Measurements from ENCODE around the gene SGCD.

The SGCD gene

GRCh38 chr5:156391139-156391538, 64.2 kb downstream of the SGCD start:
- Histone ChIP-seq H2BK5ac (ENCODE audit: low read length) (no peak overlapping the region), H2BK12ac (ENCODE audit: low read length) (no peak overlapping the region), H3K79me1 (ENCODE audit: low read depth, low read length) (no peaks in the 10 kb centered on the region), H2BK15ac (ENCODE audit: low read length) (no peak overlapping the region), H2AFZ (ENCODE audit: low read length) (no peak overlapping the region), H2AK5ac (ENCODE audit: low read depth, low read length) (no peak overlapping the region), H3K36me3 (replicated peaks in 1 of 2; ENCODE audit: control insufficient read depth in 2 of 2, insufficient read depth in 2 of 2, low read length in 2 of 2) (no peaks in the 10 kb centered on the region), H3K27ac (replicated peaks; ENCODE audit: low read length) (no peak overlapping the region), H3K4ac (ENCODE audit: low read length) (no peak overlapping the region), H3K4me1 (ENCODE audit: control insufficient read depth in 2 of 2, insufficient read depth in 1 of 2, low read depth in 1 of 2, low read length in 2 of 2) (peaks cover 0 to 6% of the 10 kb centered on the region in 2 donors), H3K14ac (ENCODE audit: low read length) (no peak overlapping the region), H4K8ac (ENCODE audit: low read depth, low read length) (no peak overlapping the region), H3K23ac (ENCODE audit: low read depth, low read length, poor library complexity) (no peak overlapping the region), H2BK120ac (ENCODE audit: low read depth, low read length) (no peak overlapping the region), H3K18ac (ENCODE audit: low read length) (no peak overlapping the region), H3K9ac (ENCODE audit: low read depth, low read length, poor library complexity) (no peak overlapping the region), H3K4me2 (ENCODE audit: insufficient read depth, low read length, poor library complexity, severe bottlenecking) (no peak overlapping the region), H3K27me3 (ENCODE audit: control insufficient read depth in 3 of 3, insufficient read depth in 3 of 3, low read depth in 1 of 3, low read length in 3 of 3) (no peaks in the 10 kb centered on the region), H3K9me3 (replicated peaks in 1 of 2; ENCODE audit: control insufficient read depth in 2 of 2, insufficient read depth in 1 of 2, low read depth in 1 of 2, low read length in 2 of 2) (no peaks in the 10 kb centered on the region), H3K4me3 (ENCODE audit: low read length in 2 of 2) (no peak overlapping the region), H4K91ac (ENCODE audit: low read depth, low read length, poor library complexity) (no peak overlapping the region)
- no CpG with 5 or more reads among the region's 7 CpGs for WGBS, 2 donors (ENCODE audit: extremely low coverage in 2 of 2, insufficient read length in 2 of 2, insufficient replicate concordance in 1 of 2)
- DNase-seq (ENCODE audit: low spot score): no peak

- H3K4me3 ChIP-seq (ENCODE audit: low read length in 2 of 2): no peak overlapping the region
- no peak overlapping the region for H2BK15ac ChIP-seq (ENCODE audit: low read length)
- no peak overlapping the region for H3K27ac ChIP-seq (replicated peaks; ENCODE audit: low read length)
- H2BK5ac ChIP-seq (ENCODE audit: low read length): no peak overlapping the region
- no peak for DNase-seq (ENCODE audit: low spot score)
- no peak overlapping the region for H2BK120ac ChIP-seq (ENCODE audit: low read depth, low read length)
- H2AFZ ChIP-seq (ENCODE audit: low read length): no peak overlapping the region
- no peak overlapping the region for H3K9ac ChIP-seq (ENCODE audit: low read depth, low read length, poor library complexity)
- H3K27me3 ChIP-seq (ENCODE audit: control insufficient read depth in 3 of 3, insufficient read depth in 3 of 3, low read depth in 1 of 3, low read length in 3 of 3): no peaks in the 10 kb centered on the region
- H3K4me1 ChIP-seq (ENCODE audit: control insufficient read depth in 2 of 2, insufficient read depth in 1 of 2, low read depth in 1 of 2, low read length in 2 of 2): peaks cover 0 to 6% of the 10 kb centered on the region in 2 donors
- no peaks in the 10 kb centered on the region for H3K9me3 ChIP-seq (replicated peaks in 1 of 2; ENCODE audit: control insufficient read depth in 2 of 2, insufficient read depth in 1 of 2, low read depth in 1 of 2, low read length in 2 of 2)
- H3K23ac ChIP-seq (ENCODE audit: low read depth, low read length, poor library complexity): no peak overlapping the region
- no peak overlapping the region for H4K8ac ChIP-seq (ENCODE audit: low read depth, low read length)
- no peak overlapping the region for H4K91ac ChIP-seq (ENCODE audit: low read depth, low read length, poor library complexity)
- H3K4ac ChIP-seq (ENCODE audit: low read length): no peak overlapping the region
- no peak overlapping the region for H3K18ac ChIP-seq (ENCODE audit: low read length)
- H2BK12ac ChIP-seq (ENCODE audit: low read length): no peak overlapping the region
- no peaks in the 10 kb centered on the region for H3K36me3 ChIP-seq (replicated peaks in 1 of 2; ENCODE audit: control insufficient read depth in 2 of 2, insufficient read depth in 2 of 2, low read length in 2 of 2)
- no peak overlapping the region for H3K14ac ChIP-seq (ENCODE audit: low read length)
- no peaks in the 10 kb centered on the region for H3K79me1 ChIP-seq (ENCODE audit: low read depth, low read length)
- WGBS, 2 donors (ENCODE audit: extremely low coverage in 2 of 2, insufficient read length in 2 of 2, insufficient replicate concordance in 1 of 2): no CpG with 5 or more reads among the region's 1 CpG
- H2AK5ac ChIP-seq (ENCODE audit: low read depth, low read length): no peak overlapping the region
- H3K4me2 ChIP-seq (ENCODE audit: insufficient read depth, low read length, poor library complexity, severe bottlenecking): no peak overlapping the region
These were observed 67.0 kb downstream of the SGCD start for GRCh38 chr5:156393980-156394379.

GRCh38 chr5:156394642-156395305, 67.8 kb downstream of the SGCD start:
- Histone ChIP-seq H3K4me3 (ENCODE audit: low read length in 2 of 2) (no peak overlapping the region), H3K4me1 (ENCODE audit: control insufficient read depth in 2 of 2, insufficient read depth in 1 of 2, low read depth in 1 of 2, low read length in 2 of 2) (peaks cover 0 to 5% of the 10 kb centered on the region in 2 donors), H3K9me3 (replicated peaks in 1 of 2; ENCODE audit: control insufficient read depth in 2 of 2, insufficient read depth in 1 of 2, low read depth in 1 of 2, low read length in 2 of 2) (no peaks in the 10 kb centered on the region), H3K14ac (ENCODE audit: low read length) (no peak overlapping the region), H3K79me1 (ENCODE audit: low read depth, low read length) (no peaks in the 10 kb centered on the region), H2AFZ (ENCODE audit: low read length) (no peak overlapping the region), H3K9ac (ENCODE audit: low read depth, low read length, poor library complexity) (no peak overlapping the region), H4K8ac (ENCODE audit: low read depth, low read length) (no peak overlapping the region), H3K36me3 (replicated peaks in 1 of 2; ENCODE audit: control insufficient read depth in 2 of 2, insufficient read depth in 2 of 2, low read length in 2 of 2) (no peaks in the 10 kb centered on the region), H2BK120ac (ENCODE audit: low read depth, low read length) (no peak overlapping the region), H3K27ac (replicated peaks; ENCODE audit: low read length) (no peak overlapping the region), H3K23ac (ENCODE audit: low read depth, low read length, poor library complexity) (no peak overlapping the region), H3K4ac (ENCODE audit: low read length) (no peak overlapping the region), H2BK5ac (ENCODE audit: low read length) (no peak overlapping the region), H2BK15ac (ENCODE audit: low read length) (no peak overlapping the region), H4K91ac (ENCODE audit: low read depth, low read length, poor library complexity) (no peak overlapping the region), H3K18ac (ENCODE audit: low read length) (no peak overlapping the region), H3K4me2 (ENCODE audit: insufficient read depth, low read length, poor library complexity, severe bottlenecking) (no peak overlapping the region), H3K27me3 (ENCODE audit: control insufficient read depth in 3 of 3, insufficient read depth in 3 of 3, low read depth in 1 of 3, low read length in 3 of 3) (no peaks in the 10 kb centered on the region), H2BK12ac (ENCODE audit: low read length) (no peak overlapping the region), H2AK5ac (ENCODE audit: low read depth, low read length) (no peak overlapping the region)
- no CpG with 5 or more reads among the region's 6 CpGs for WGBS, 2 donors (ENCODE audit: extremely low coverage in 2 of 2, insufficient read length in 2 of 2, insufficient replicate concordance in 1 of 2)
- no peak for DNase-seq (ENCODE audit: low spot score)

GRCh38 chr5:156395306-156395675, 68.3 kb downstream of the SGCD start:
- DNase-seq (ENCODE audit: low spot score): no peak
- H3K4me1 ChIP-seq (ENCODE audit: control insufficient read depth in 2 of 2, insufficient read depth in 1 of 2, low read depth in 1 of 2, low read length in 2 of 2): peaks cover 0 to 5% of the 10 kb centered on the region in 2 donors
- no peak overlapping the region for H2AK5ac ChIP-seq (ENCODE audit: low read depth, low read length)
- H3K36me3 ChIP-seq (replicated peaks in 1 of 2; ENCODE audit: control insufficient read depth in 2 of 2, insufficient read depth in 2 of 2, low read length in 2 of 2): no peaks in the 10 kb centered on the region
- no peak overlapping the region for H2BK12ac ChIP-seq (ENCODE audit: low read length)
- H2BK15ac ChIP-seq (ENCODE audit: low read length): no peak overlapping the region
- no peaks in the 10 kb centered on the region for H3K79me1 ChIP-seq (ENCODE audit: low read depth, low read length)
- no peak overlapping the region for H2AFZ ChIP-seq (ENCODE audit: low read length)
- no peak overlapping the region for H4K8ac ChIP-seq (ENCODE audit: low read depth, low read length)
- no peak overlapping the region for H3K18ac ChIP-seq (ENCODE audit: low read length)
- no peak overlapping the region for H3K14ac ChIP-seq (ENCODE audit: low read length)
- no peak overlapping the region for H3K4me3 ChIP-seq (ENCODE audit: low read length in 2 of 2)
- H3K27ac ChIP-seq (replicated peaks; ENCODE audit: low read length): no peak overlapping the region
- H3K4ac ChIP-seq (ENCODE audit: low read length): no peak overlapping the region
- H3K23ac ChIP-seq (ENCODE audit: low read depth, low read length, poor library complexity): no peak overlapping the region
- no peak overlapping the region for H2BK120ac ChIP-seq (ENCODE audit: low read depth, low read length)
- H2BK5ac ChIP-seq (ENCODE audit: low read length): no peak overlapping the region
- no peaks in the 10 kb centered on the region for H3K9me3 ChIP-seq (replicated peaks in 1 of 2; ENCODE audit: control insufficient read depth in 2 of 2, insufficient read depth in 1 of 2, low read depth in 1 of 2, low read length in 2 of 2)
- no peak overlapping the region for H3K4me2 ChIP-seq (ENCODE audit: insufficient read depth, low read length, poor library complexity, severe bottlenecking)
- no peak overlapping the region for H4K91ac ChIP-seq (ENCODE audit: low read depth, low read length, poor library complexity)
- no CpG with 5 or more reads among the region's 2 CpGs for WGBS, 2 donors (ENCODE audit: extremely low coverage in 2 of 2, insufficient read length in 2 of 2, insufficient replicate concordance in 1 of 2)
- H3K9ac ChIP-seq (ENCODE audit: low read depth, low read length, poor library complexity): no peak overlapping the region
- H3K27me3 ChIP-seq (ENCODE audit: control insufficient read depth in 3 of 3, insufficient read depth in 3 of 3, low read depth in 1 of 3, low read length in 3 of 3): no peaks in the 10 kb centered on the region

All from neuronal stem cell (in vitro differentiated cells).